Measurements from ENCODE around the gene PCBD1.

The PCBD1 gene

DNA sequence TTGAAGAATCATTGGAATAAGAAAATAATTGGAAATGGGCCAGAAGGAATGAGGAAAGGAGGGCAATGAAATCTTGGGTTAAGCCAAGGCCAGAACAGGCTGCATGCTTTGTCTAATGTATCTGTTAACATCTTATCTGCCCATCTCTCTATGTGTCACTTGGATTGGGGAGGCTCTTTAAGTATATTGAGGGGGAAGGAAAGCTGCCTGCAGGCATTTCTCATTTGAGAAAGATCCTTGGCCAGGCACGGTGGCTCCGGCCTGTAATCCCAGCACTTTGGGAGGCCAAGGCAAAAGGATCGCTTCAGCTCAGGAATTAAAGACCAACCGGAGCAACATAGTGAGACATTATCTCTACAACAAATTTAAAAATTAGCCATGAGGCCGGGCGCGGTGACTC, 14.3 kb downstream of the PCBD1 start:
- Histone ChIP-seq H3K36me3 (ENCODE audit: insufficient read depth) (no peaks in the 10 kb centered on the region), H3K4me3 (IDR thresholded peaks at IDR 0.05; ENCODE audit: insufficient read depth, low read depth, low read length) (no peak overlapping the region), H3K79me2 (ENCODE audit: insufficient read depth, low read depth) (no peaks in the 10 kb centered on the region), H3K9ac (no peak overlapping the region), H3K4me2 (no peak overlapping the region), H3K27ac (no peak overlapping the region), H2AFZ (ENCODE audit: low read depth) (no peak overlapping the region), H4K20me1 (ENCODE audit: insufficient read depth) (no peaks in the 10 kb centered on the region), H3K27me3 (ENCODE audit: insufficient read depth, low read depth) (no peaks in the 10 kb centered on the region), H3K4me1 (ENCODE audit: low read depth, poor library complexity, severe bottlenecking) (peaks cover 8% of the 10 kb centered on the region)
- TF ChIP-seq, protein P1, sequence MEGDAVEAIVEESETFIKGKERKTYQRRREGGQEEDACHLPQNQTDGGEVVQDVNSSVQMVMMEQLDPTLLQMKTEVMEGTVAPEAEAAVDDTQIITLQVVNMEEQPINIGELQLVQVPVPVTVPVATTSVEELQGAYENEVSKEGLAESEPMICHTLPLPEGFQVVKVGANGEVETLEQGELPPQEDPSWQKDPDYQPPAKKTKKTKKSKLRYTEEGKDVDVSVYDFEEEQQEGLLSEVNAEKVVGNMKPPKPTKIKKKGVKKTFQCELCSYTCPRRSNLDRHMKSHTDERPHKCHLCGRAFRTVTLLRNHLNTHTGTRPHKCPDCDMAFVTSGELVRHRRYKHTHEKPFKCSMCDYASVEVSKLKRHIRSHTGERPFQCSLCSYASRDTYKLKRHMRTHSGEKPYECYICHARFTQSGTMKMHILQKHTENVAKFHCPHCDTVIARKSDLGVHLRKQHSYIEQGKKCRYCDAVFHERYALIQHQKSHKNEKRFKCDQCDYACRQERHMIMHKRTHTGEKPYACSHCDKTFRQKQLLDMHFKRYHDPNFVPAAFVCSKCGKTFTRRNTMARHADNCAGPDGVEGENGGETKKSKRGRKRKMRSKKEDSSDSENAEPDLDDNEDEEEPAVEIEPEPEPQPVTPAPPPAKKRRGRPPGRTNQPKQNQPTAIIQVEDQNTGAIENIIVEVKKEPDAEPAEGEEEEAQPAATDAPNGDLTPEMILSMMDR (conservative IDR thresholded peaks at IDR 0.05; ENCODE audit: low read depth, low read length), result no peak

DNA sequence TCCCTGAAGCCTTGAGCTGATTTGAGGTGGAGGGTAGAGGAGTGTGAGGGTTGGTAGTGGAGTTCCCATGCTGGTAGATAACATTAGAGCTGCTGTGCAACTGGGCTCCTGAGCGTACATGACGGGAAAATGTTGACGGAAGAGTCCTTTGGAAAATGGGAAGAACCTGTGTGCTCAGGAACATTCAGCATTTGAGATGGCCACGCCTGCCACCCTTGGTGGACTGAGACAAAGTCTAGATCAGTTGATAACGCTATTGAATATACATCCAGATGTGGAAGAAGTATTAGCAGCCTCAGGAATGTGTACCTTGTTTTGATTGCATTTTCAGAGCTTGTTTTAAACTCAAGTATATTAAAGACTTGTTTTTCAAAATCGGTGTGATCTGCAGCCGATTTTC, 16.1 kb downstream of the PCBD1 start:
- no peaks in the 10 kb centered on the region for H3K36me3 ChIP-seq (ENCODE audit: insufficient read depth)
- H3K27me3 ChIP-seq (ENCODE audit: insufficient read depth, low read depth), result no peaks in the 10 kb centered on the region
- no peak overlapping the region for H3K9ac ChIP-seq
- H3K4me2 ChIP-seq, result no peak overlapping the region
- no peaks in the 10 kb centered on the region for H3K79me2 ChIP-seq (ENCODE audit: insufficient read depth, low read depth)
- no peak overlapping the region for H3K4me3 ChIP-seq (IDR thresholded peaks at IDR 0.05; ENCODE audit: insufficient read depth, low read depth, low read length)
- TF ChIP-seq, protein P1 (conservative IDR thresholded peaks at IDR 0.05; ENCODE audit: low read depth, low read length), result no peak
- H3K27ac ChIP-seq, result no peak overlapping the region
- H3K4me1 ChIP-seq (ENCODE audit: low read depth, poor library complexity, severe bottlenecking), result peaks cover 18% of the 10 kb centered on the region
- H4K20me1 ChIP-seq (ENCODE audit: insufficient read depth), result no peaks in the 10 kb centered on the region
- no peak overlapping the region for H2AFZ ChIP-seq (ENCODE audit: low read depth)

GRCh38 chr10:70866424-70866823, 21.9 kb downstream of the PCBD1 start:
- no peaks in the 10 kb centered on the region for H4K20me1 ChIP-seq (ENCODE audit: insufficient read depth)
- no peaks in the 10 kb centered on the region for H3K79me2 ChIP-seq (ENCODE audit: insufficient read depth, low read depth)
- H2AFZ ChIP-seq (ENCODE audit: low read depth), result no peak overlapping the region
- peak overlapping the region; percentile 77 for H3K4me2 ChIP-seq
- no peak overlapping the region for H3K9ac ChIP-seq
- peaks cover 58% of the 10 kb centered on the region for H3K4me1 ChIP-seq (ENCODE audit: low read depth, poor library complexity, severe bottlenecking)
- no peak overlapping the region for H3K27ac ChIP-seq
- H3K4me3 ChIP-seq (IDR thresholded peaks at IDR 0.05; ENCODE audit: insufficient read depth, low read depth, low read length), result no peak overlapping the region
- TF ChIP-seq, protein P1 (conservative IDR thresholded peaks at IDR 0.05; ENCODE audit: low read depth, low read length), result no peak
- H3K36me3 ChIP-seq (ENCODE audit: insufficient read depth), result no peaks in the 10 kb centered on the region
- no peaks in the 10 kb centered on the region for H3K27me3 ChIP-seq (ENCODE audit: insufficient read depth, low read depth)

- H3K9ac ChIP-seq, result no peak overlapping the region
- H3K27ac ChIP-seq, result peak overlapping the region; percentile 28
- H3K36me3 ChIP-seq (ENCODE audit: insufficient read depth), result no peaks in the 10 kb centered on the region
- peaks cover 58% of the 10 kb centered on the region for H3K4me1 ChIP-seq (ENCODE audit: low read depth, poor library complexity, severe bottlenecking)
- no peaks in the 10 kb centered on the region for H4K20me1 ChIP-seq (ENCODE audit: insufficient read depth)
- H3K27me3 ChIP-seq (ENCODE audit: insufficient read depth, low read depth), result no peaks in the 10 kb centered on the region
- no peak overlapping the region for H3K4me3 ChIP-seq (IDR thresholded peaks at IDR 0.05; ENCODE audit: insufficient read depth, low read depth, low read length)
- H3K4me2 ChIP-seq, result peak overlapping the region; percentile 77
- TF ChIP-seq, protein P1 (conservative IDR thresholded peaks at IDR 0.05; ENCODE audit: low read depth, low read length), result no peak
- H2AFZ ChIP-seq (ENCODE audit: low read depth), result no peak overlapping the region
- no peaks in the 10 kb centered on the region for H3K79me2 ChIP-seq (ENCODE audit: insufficient read depth, low read depth)
These were observed 23.4 kb downstream of the PCBD1 start for GRCh38 chr10:70864935-70865334.

Measured in KMS-11 (cell line).